Hepatocyte (in vitro differentiated cells): Measurements from ENCODE around the gene PROK1. TPM values are rescaled to one million over a fixed set of nuclear protein-coding genes. Genes with fewer than 3 reads are reported as not detected.
A peak's percentile ranks its signal among the peaks of the same experiment; 100 is the strongest.

Experiments used
- DNase-seq: peaks from one replicate; pipeline ENCODE4 v3.0.0-alpha.2; 2016; ENCODE audit warnings: low spot score
- H2AFZ ChIP-seq: fragments of 200-600 bp; sonication (generic); 2 replicates; pipeline ENCODE4 v1.6.0; 2016; ENCODE audit warnings: antibody characterized with exemption, mild to moderate bottlenecking
- H3K27ac ChIP-seq: fragments of 200-600 bp; sonication (generic); 2 replicates; pipeline ENCODE4 v1.5.1; 2016; ENCODE audit warnings: mild to moderate bottlenecking
- H3K27me3 ChIP-seq: fragments of 200-600 bp; sonication (generic); 2 replicates; pipeline ENCODE4 v1.6.1; 2016
- H3K36me3 ChIP-seq: fragments of 200-600 bp; sonication (generic); replicated peaks from 2 replicates; pipeline ENCODE4 v1.5.1; 2016; ENCODE audit warnings: low read depth; ENCODE audit not compliant: insufficient read depth
- H3K4me1 ChIP-seq: fragments of 200-600 bp; sonication (generic); 2 replicates; pipeline ENCODE4 v1.5.1; 2016; ENCODE audit warnings: mild to moderate bottlenecking, moderate library complexity; ENCODE audit not compliant: insufficient read depth
- H3K4me2 ChIP-seq: fragments of 200-600 bp; sonication (generic); 2 replicates; pipeline ENCODE4 v1.6.0; 2016
- H3K4me3 ChIP-seq: fragments of 200-600 bp; sonication (generic); 2 replicates; pipeline ENCODE4 v1.5.1; 2016; ENCODE audit warnings: mild to moderate bottlenecking
- H3K79me2 ChIP-seq: fragments of 200-600 bp; sonication (generic); 2 replicates; pipeline ENCODE4 v1.6.0; 2017; ENCODE audit warnings: mild to moderate bottlenecking
- H3K9me2 ChIP-seq: fragments of 200-600 bp; sonication (generic); replicated peaks from 2 replicates; pipeline ENCODE4 v1.6.0; 2017; ENCODE audit warnings: mild to moderate bottlenecking; ENCODE audit not compliant: insufficient read depth
- H3K9me3 ChIP-seq: fragments of 200-600 bp; sonication (generic); 2 replicates; pipeline ENCODE4 v1.5.1; 2016; ENCODE audit warnings: low read depth, mild to moderate bottlenecking
- H4K20me1 ChIP-seq: fragments of 200-600 bp; sonication (generic); 2 replicates; pipeline ENCODE4 v1.6.0; 2016; ENCODE audit warnings: mild to moderate bottlenecking; ENCODE audit not compliant: insufficient read depth, poor library complexity, severe bottlenecking
- CTCF ChIP-seq: fragments of 200-600 bp; sonication (generic); IDR thresholded peaks from 2 replicates; pipeline ENCODE4 v1.5.1; 2016; ENCODE audit warnings: antibody characterized with exemption, mild to moderate bottlenecking; ENCODE audit not compliant: poor library complexity
- EZH2 ChIP-seq: fragments of 200-600 bp; sonication (generic); IDR thresholded peaks from 2 replicates; pipeline ENCODE4 v1.6.1; 2016; ENCODE audit warnings: antibody characterized with exemption, mild to moderate bottlenecking, borderline replicate concordance
- EZH2phosphoT487 ChIP-seq: fragments of 200-600 bp; sonication (generic); IDR thresholded peaks from one replicate; pipeline ENCODE4 v1.6.1; 2018; ENCODE audit warnings: antibody characterized with exemption, mild to moderate bottlenecking, low read depth, moderate library complexity; ENCODE audit not compliant: unreplicated experiment, severe bottlenecking
- WGBS: methylation state at CpG from one replicate; pipeline ENCODE4 v1.1.6; 2016; ENCODE audit warnings: low lambda C conversion rate; ENCODE audit errors: missing lambda C conversion rate; 5-methylcytosine and 5-hydroxymethylcytosine counted together
- polyA plus RNA-seq: library from polyadenylated mRNA; unstranded; fragments of >200 nt; fragmentation: Nextera tagmentation; extraction: Ambion mirVana; gene quantifications from 2 replicates; pipeline ENCODE4 v1.2.1, GENCODE V29; 2016
- total RNA-seq: library from RNA; depleted of rRNA; stranded (reverse); fragments of >200 nt; gene quantifications from 2 replicates; pipeline ENCODE4 v1.2.3, GENCODE V29; 2014

PROK1 gene
- total and polyA plus RNA-seq, 2 experiments from 2014 or later: 8.8 to 9.4 TPM

- Histone ChIP-seq H3K9me2 (no peaks in the 10 kb centered on the region), H2AFZ (no peak overlapping the region), H3K4me1 (peaks cover 62% of the 10 kb centered on the region), H3K9me3 (no peaks in the 10 kb centered on the region), H3K27me3 (no peaks in the 10 kb centered on the region), H3K4me2 (no peak overlapping the region), H4K20me1 (no peaks in the 10 kb centered on the region), H3K27ac (peak overlapping the region; percentile 81), H3K4me3 (no peak overlapping the region), H3K36me3 (no peaks in the 10 kb centered on the region), H3K79me2 (no peaks in the 10 kb centered on the region)
- WGBS: 93% methylated on average over 8 of the region's 8 CpGs
- DNase-seq: no peak
- TF ChIP-seq CTCF (no peak), EZH2 (no peak), EZH2phosphoT487 (no peak)
Measured at GRCh38 chr1:110478886-110479285, 27.9 kb downstream of the PROK1 start.

GRCh38 chr1:110480356-110481096 lies 29.6 kb downstream of the PROK1 start:
- Histone ChIP-seq H3K79me2 (no peaks in the 10 kb centered on the region), H2AFZ (no peak overlapping the region), H3K4me3 (no peak overlapping the region), H3K9me2 (no peaks in the 10 kb centered on the region), H3K27ac (peak overlapping the region; percentile 81), H4K20me1 (no peaks in the 10 kb centered on the region), H3K4me1 (peaks cover 60% of the 10 kb centered on the region), H3K36me3 (no peaks in the 10 kb centered on the region), H3K4me2 (peak overlapping the region; percentile 61), H3K9me3 (no peaks in the 10 kb centered on the region), H3K27me3 (no peaks in the 10 kb centered on the region)
- WGBS: 26% methylated on average over 4 of the region's 4 CpGs
- TF ChIP-seq CTCF: no peak
- TF ChIP-seq EZH2phosphoT487: no peak
- no peak for TF ChIP-seq EZH2
- no peak for DNase-seq

- peak overlapping the region; percentile 61 for H3K4me2 ChIP-seq
- WGBS: 59% methylated on average over 12 of the region's 12 CpGs
- no peaks in the 10 kb centered on the region for H3K9me3 ChIP-seq
- H3K79me2 ChIP-seq: no peaks in the 10 kb centered on the region
- no peaks in the 10 kb centered on the region for H4K20me1 ChIP-seq
- H3K36me3 ChIP-seq: no peaks in the 10 kb centered on the region
- H3K4me3 ChIP-seq: no peak overlapping the region
- peaks cover 46% of the 10 kb centered on the region for H3K4me1 ChIP-seq
- TF ChIP-seq EZH2 (no peak), CTCF (no peak), EZH2phosphoT487 (no peak)
- H3K27me3 ChIP-seq: no peaks in the 10 kb centered on the region
- no peak overlapping the region for H3K27ac ChIP-seq
- DNase-seq: no peak
- H2AFZ ChIP-seq: no peak overlapping the region
- no peaks in the 10 kb centered on the region for H3K9me2 ChIP-seq
Measured at GRCh38 chr1:110481968-110482623, 31.1 kb downstream of the PROK1 start.
